WTC11 (cell line): ENCODE measurements around the gene PALB2. TPM values are rescaled to one million over a fixed set of nuclear protein-coding genes. Genes with fewer than 3 reads are reported as not detected.
A peak's percentile ranks its signal among the peaks of the same experiment; 100 is the strongest.

Source experiments
- ATF1 ChIP-seq: sonication (generic); formaldehyde crosslinking; IDR thresholded peaks from 2 replicates; pipeline ENCODE4 v1.8.1; 2023; ENCODE audit warnings: mild to moderate bottlenecking, moderate library complexity, missing genetic modification reagents
- CREB1 ChIP-seq: sonication (generic); formaldehyde crosslinking; IDR thresholded peaks from 2 replicates; pipeline ENCODE4 v1.8.0; 2023; ENCODE audit warnings: mild to moderate bottlenecking, missing genetic modification reagents
- CREM ChIP-seq: sonication (generic); formaldehyde crosslinking; IDR thresholded peaks from 2 replicates; pipeline ENCODE4 v1.8.1; 2022; ENCODE audit warnings: mild to moderate bottlenecking, missing genetic modification reagents, moderate library complexity
- CTCF ChIP-seq: fragments of 200-600 bp; IDR thresholded peaks from 2 replicates; pipeline ENCODE4 v1.8.0; 2022; ENCODE audit warnings: antibody characterized with exemption
- E2F1 ChIP-seq: sonication (generic); formaldehyde crosslinking; IDR thresholded peaks from 2 replicates; pipeline ENCODE4 v1.8.0; 2022; ENCODE audit warnings: mild to moderate bottlenecking, missing genetic modification reagents
- E2F5 ChIP-seq: sonication (generic); formaldehyde crosslinking; IDR thresholded peaks from 2 replicates; pipeline ENCODE4 v1.8.1; 2022; ENCODE audit warnings: mild to moderate bottlenecking, moderate library complexity, missing genetic modification reagents
- EMX1 ChIP-seq: fragments of 250-450 bp; sonication (Bioruptor Pico); IDR thresholded peaks from 2 replicates; pipeline ENCODE4 v1.8.0; 2021; ENCODE audit warnings: mild to moderate bottlenecking
- ETV6 ChIP-seq: sonication (generic); formaldehyde crosslinking; IDR thresholded peaks from 2 replicates; pipeline ENCODE4 v1.8.1; 2022; ENCODE audit warnings: mild to moderate bottlenecking, missing genetic modification reagents
- HMGA2 ChIP-seq: fragments of 250-450 bp; sonication (Bioruptor Pico); IDR thresholded peaks from 2 replicates; pipeline ENCODE4 v1.4.0; 2021; ENCODE audit warnings: mild to moderate bottlenecking, moderate library complexity
- HMGXB4 ChIP-seq: sonication (generic); formaldehyde crosslinking; IDR thresholded peaks from 2 replicates; pipeline ENCODE4 v1.8.1; 2023; ENCODE audit warnings: mild to moderate bottlenecking, moderate library complexity, missing genetic modification reagents
- IRF1 ChIP-seq: sonication (generic); formaldehyde crosslinking; IDR thresholded peaks from 2 replicates; pipeline ENCODE4 v1.8.0; 2023; ENCODE audit warnings: missing genetic modification reagents
- MAX ChIP-seq: sonication (generic); formaldehyde crosslinking; IDR thresholded peaks from 2 replicates; pipeline ENCODE4 v1.8.0; 2022; ENCODE audit warnings: mild to moderate bottlenecking, missing genetic modification reagents
- MLX ChIP-seq: sonication (generic); formaldehyde crosslinking; IDR thresholded peaks from 2 replicates; pipeline ENCODE4 v1.8.1; 2023; ENCODE audit warnings: mild to moderate bottlenecking, missing genetic modification reagents, moderate library complexity
- STAT6 ChIP-seq: sonication (generic); formaldehyde crosslinking; conservative IDR thresholded peaks from 2 replicates; pipeline ENCODE4 v1.8.1; 2023; ENCODE audit warnings: mild to moderate bottlenecking, low read depth, missing genetic modification reagents, moderate library complexity
- TCF7 ChIP-seq: sonication (generic); formaldehyde crosslinking; IDR thresholded peaks from 2 replicates; pipeline ENCODE4 v1.8.0; 2022; ENCODE audit warnings: mild to moderate bottlenecking, low read depth, missing genetic modification reagents, moderate library complexity
- USF1 ChIP-seq: sonication (generic); formaldehyde crosslinking; IDR thresholded peaks from 2 replicates; pipeline ENCODE4 v1.8.0; 2022; ENCODE audit warnings: mild to moderate bottlenecking, missing genetic modification reagents
- USF2 ChIP-seq: sonication (generic); formaldehyde crosslinking; IDR thresholded peaks from 2 replicates; pipeline ENCODE4 v1.8.1; 2023; ENCODE audit warnings: mild to moderate bottlenecking, missing genetic modification reagents, moderate library complexity
- ZNF232 ChIP-seq: sonication (generic); formaldehyde crosslinking; IDR thresholded peaks from 2 replicates; pipeline ENCODE4 v1.8.0; 2022; ENCODE audit warnings: mild to moderate bottlenecking, missing genetic modification reagents
- ZNF512 ChIP-seq: sonication (generic); formaldehyde crosslinking; IDR thresholded peaks from 2 replicates; pipeline ENCODE4 v1.8.1; 2022; ENCODE audit warnings: missing genetic modification reagents, borderline replicate concordance
- ZNF671 ChIP-seq: fragments of 250-450 bp; sonication (Bioruptor Pico); IDR thresholded peaks from 2 replicates; pipeline ENCODE4 v1.8.0; 2021; ENCODE audit warnings: mild to moderate bottlenecking
- total RNA-seq: library from RNA; stranded (reverse); gene quantifications from 3 replicates; pipeline ENCODE4 v1.2.3, GENCODE V29; 2021

Gene PALB2
- total RNA-seq, 1 experiment from 2014 or later, result 32.1 TPM

- TF ChIP-seq E2F5 (CRISPR knock-in tag) (peak; percentile 80), ZNF512 (no peak), TCF7 (CRISPR knock-in tag) (no peak), MLX (CRISPR knock-in tag) (no peak), STAT6 (no peak), ZNF671 (CRISPR knock-in tag) (no peak), CTCF (peak; percentile 97), ETV6 (CRISPR knock-in tag) (peak; percentile 25; the same call in 1 of the 2 replicates), HMGA2 (no peak), ATF1 (peak; percentile 69; the same call in 1 of the 2 replicates), USF2 (CRISPR knock-in tag) (0 out of 2 replicates have a peak, but pooled peaks have one; percentile 17), E2F1 (0 out of 2 replicates have a peak, but pooled peaks have one; percentile 36), IRF1 (CRISPR knock-in tag) (0 out of 2 replicates have a peak, but pooled peaks have one; percentile 13), MAX (CRISPR knock-in tag) (peak; percentile 82), EMX1 (CRISPR knock-in tag) (no peak), CREM (CRISPR knock-in tag) (peak; percentile 78), ZNF232 (CRISPR knock-in tag) (peak; percentile 40; the same call in 1 of the 2 replicates), HMGXB4 (CRISPR knock-in tag) (peak; percentile 88), USF1 (CRISPR knock-in tag) (peak; percentile 47; the same call in 1 of the 2 replicates), CREB1 (CRISPR knock-in tag) (no peak)
Measured at GRCh38 chr16:23595951-23596720, 45.0 kb downstream of the PALB2 start, which contains the start of gene NDUFAB1 (continued).
